Kidney tubule cell (primary cell): ENCODE results near the gene GABRQ.
"Not testable (repeated sequence)": the region's sequence is repeated elsewhere in the genome, so short reads cannot be mapped to it uniquely, and the experiment has no call there.

Source experiments
- DNase-seq: peaks from one replicate; pipeline ENCODE4 v3.0.0-alpha.2; 2018; ENCODE audit warnings: low spot score

Gene GABRQ

DNA sequence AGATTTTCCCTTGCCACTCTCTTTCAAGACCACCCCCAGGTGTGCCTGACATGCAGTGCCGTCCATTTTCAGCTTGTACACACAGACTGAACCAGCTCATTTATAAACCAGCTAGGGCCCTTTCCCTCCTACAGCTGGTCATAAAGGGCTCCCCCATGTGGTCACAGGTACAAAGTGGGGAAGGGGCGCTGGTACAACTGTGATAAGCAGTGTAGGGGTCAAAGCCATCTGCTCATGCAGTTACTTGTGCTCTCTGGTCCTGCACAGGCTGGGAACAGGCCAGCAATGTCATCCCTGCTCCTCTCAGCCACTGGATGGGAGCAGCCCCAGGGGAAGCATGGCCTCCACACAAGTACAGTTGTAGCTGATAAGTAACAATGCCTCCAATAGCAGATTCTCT is 20.6 kb downstream of the GABRQ start:
- DNase-seq: no peak

DNA sequence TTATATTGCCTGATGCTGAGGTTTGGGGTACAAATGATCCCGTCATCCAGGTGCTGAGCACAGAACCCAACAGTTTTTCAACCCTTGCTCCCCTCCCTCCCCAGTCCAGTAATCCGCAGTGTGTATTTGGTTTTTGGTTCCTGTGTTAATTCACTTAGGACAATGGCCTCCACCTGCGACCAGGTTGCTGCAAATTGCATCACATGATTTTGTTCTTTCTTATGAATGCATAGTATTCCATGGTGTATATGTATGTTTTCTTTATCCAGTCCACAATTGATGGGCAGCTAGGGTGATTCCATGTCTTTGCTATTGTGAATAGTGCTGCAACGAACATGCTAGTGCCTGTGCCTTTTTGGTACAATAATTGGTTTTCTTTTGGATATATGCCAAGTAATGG is 25.4 kb downstream of the GABRQ start:
- DNase-seq: no peak

DNA sequence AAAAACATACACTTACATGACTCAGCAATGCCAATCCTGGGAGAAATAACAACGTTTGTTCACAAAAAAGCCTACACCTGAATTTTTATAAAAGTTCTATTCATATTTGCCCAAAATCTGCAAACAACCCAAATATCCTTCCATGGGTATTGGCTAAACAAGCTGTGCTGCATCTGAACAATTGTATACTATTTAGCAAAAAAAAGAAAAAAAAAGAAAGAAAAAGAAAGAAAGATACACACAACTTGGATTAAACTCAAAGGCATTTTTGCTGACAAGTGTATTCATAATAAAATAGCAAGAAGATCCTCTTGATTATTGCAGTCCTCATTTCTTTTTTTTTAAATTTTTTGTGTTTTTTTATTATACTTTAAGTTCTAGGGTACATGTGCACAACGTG is 36.4 kb downstream of the GABRQ start:
- no peak for DNase-seq

DNA sequence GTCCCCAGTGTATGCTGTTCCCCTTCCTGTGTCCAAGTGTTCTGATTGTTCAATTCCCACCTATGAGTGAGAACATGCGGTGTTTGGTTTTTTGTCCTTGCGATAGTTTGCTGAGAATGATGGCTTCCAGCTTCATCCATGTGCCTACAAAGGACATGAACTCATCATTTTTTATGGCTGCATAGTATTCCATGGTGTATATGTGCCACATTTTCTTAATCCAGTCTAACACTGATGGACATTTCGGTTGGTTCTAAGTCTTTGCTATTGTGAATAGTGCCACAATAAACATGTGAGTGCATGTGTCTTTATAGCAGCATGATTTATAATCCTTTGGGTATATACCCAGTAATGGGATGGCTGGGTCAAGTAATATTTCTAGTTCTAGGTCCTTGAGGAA is 37.0 kb downstream of the GABRQ start:
- not testable (repeated sequence) for DNase-seq

DNA sequence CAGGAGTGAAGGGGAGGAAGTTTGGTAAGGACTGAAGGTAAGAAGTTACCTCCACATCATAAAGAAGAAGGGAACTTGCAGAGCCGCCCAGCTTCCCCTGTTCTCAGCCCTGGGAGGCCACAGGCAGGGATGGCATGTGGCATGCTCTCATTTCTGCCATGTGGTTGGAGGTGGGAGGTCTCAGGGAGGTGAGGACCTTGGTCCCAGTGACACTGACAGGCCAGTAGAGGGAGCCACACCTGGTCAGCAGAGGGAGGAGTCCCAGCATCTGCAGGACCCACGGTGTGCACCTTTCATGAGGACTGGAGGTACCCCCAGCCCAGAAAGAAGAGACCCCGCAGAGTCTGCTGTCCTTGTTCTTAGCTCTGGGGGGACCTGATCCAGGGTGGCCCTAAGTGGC is 43.3 kb downstream of the GABRQ start:
- DNase-seq: not testable (repeated sequence)

DNA sequence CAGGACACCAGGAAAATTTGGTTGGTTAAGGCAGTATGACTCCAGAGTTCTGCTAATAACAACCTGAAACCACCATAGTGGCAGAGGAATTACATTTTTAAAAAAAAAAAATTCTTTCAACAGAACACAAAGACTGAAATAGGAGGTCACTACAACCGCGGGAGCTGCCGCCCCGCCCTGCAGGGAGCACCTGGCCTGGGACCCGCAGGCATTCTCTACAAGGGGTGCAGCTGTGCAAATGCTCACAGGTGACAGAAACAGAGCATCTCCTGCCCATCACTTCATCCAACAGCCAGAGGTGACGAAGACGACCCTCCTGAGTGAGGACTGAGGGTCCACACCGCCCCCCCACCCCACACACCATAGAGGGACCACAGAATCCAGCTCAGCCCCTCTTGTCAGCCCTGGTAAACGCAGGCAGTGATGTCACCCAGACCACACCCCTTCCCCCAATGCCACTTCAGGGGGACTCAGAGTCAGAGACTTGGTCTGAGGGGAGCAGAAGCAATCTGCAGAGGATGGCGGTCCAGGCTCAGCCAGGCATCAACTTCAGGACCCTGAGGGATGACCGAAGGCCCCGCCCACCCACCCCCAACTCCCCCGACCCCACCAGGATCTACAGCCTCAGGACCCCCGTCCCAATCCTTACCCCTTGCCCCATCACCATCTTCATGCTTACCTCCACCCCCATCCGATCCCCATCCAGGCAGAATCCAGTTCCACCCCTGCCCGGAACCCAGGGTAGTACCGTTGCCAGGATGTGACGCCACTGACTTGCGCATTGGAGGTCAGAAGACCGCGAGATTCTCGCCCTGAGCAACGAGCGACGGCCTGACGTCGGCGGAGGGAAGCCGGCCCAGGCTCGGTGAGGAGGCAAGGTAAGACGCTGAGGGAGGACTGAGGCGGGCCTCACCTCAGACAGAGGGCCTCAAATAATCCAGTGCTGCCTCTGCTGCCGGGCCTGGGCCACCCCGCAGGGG is 60.5 kb downstream of the GABRQ start, which contains the start of gene MAGEA3:
Gene MAGEA3 (plus strand): TSS at position 843 of the 980 bp plus-strand sequence. CDS start 2,039 bp downstream, outside the sequence.
- DNase-seq: not testable (repeated sequence)

DNA sequence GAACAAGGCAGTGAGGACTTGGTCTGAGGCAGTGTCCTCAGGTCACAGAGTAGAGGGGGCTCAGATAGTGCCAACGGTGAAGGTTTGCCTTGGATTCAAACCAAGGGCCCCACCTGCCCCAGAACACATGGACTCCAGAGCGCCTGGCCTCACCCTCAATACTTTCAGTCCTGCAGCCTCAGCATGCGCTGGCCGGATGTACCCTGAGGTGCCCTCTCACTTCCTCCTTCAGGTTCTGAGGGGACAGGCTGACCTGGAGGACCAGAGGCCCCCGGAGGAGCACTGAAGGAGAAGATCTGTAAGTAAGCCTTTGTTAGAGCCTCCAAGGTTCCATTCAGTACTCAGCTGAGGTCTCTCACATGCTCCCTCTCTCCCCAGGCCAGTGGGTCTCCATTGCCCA is 62.7 kb downstream of the GABRQ start:
- not testable (repeated sequence) for DNase-seq

DNA sequence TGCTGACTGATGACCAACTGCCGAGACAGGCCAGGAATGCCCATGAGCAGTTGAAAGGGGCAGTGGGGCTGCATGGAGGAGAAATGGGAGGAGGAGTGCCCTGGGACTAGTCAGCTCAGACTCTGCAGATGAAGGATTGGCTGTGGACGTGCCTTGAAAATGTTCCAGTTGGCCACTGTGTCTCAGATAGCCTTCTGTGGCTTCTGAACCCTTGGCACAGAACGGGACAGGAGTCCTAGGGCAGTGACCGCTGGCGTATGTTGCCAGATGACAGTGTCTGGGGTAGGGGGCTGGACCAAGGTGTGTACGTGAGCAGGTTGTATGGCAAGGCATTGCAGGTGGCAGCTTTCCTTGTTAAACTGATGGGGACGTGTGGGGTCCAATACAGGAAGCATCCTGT is 68.8 kb downstream of the GABRQ start:
- not testable (repeated sequence) for DNase-seq
